Bronchial epithelial cell (primary cell): ENCODE measurements around the gene MMUT. TPM values are rescaled to one million over a fixed set of nuclear protein-coding genes. Genes with fewer than 3 reads are reported as not detected.
"Not testable (repeated sequence)": the region's sequence is repeated elsewhere in the genome, so short reads cannot be mapped to it uniquely, and the experiment has no call there.

Experiments used
- DNase-seq: peaks from one replicate; pipeline ENCODE4 v3.0.0-alpha.2; 2010; ENCODE audit warnings: low read depth
- FAIRE-seq: peaks from 2 replicates; lab custom pipeline; 2011; peaks lifted over from hg19 to GRCh38; lab: Jason Lieb, UNC
- H3K27me3 ChIP-seq: 2 replicates; pipeline ENCODE4 v1.5.1; 2011; ENCODE audit warnings: low read length; ENCODE audit not compliant: control insufficient read depth, insufficient read depth
- H3K36me3 ChIP-seq: 2 replicates; pipeline ENCODE4 v1.5.1; 2011; ENCODE audit warnings: low read length; ENCODE audit not compliant: control insufficient read depth, insufficient read depth
- H3K4me3 ChIP-seq: 2 replicates; pipeline ENCODE4 v1.5.1; 2011; ENCODE audit warnings: mild to moderate bottlenecking, low read depth, low read length, control low read depth
- CTCF ChIP-seq: IDR thresholded peaks from 2 replicates; pipeline ENCODE4 v1.5.1; 2011; ENCODE audit warnings: mild to moderate bottlenecking, moderate library complexity, low read length, control low read depth, inconsistent platforms; ENCODE audit not compliant: insufficient read depth, severe bottlenecking
- total RNA-seq: library from RNA; depleted of rRNA; stranded (reverse); fragments of >200 nt; gene quantifications from 2 replicates; pipeline ENCODE4 v1.2.1, GENCODE V29; 2014

The MMUT gene
- total RNA-seq, 1 donor from 2014 or later, result 19.7 TPM

GRCh38 chr6:49499126-49499525, 36.1 kb upstream of the MMUT start:
- TF ChIP-seq CTCF, result no peak
- Histone ChIP-seq H3K36me3 (no peaks in the 10 kb centered on the region), H3K4me3 (no peak overlapping the region), H3K27me3 (no peaks in the 10 kb centered on the region)
- DNase-seq, result no peak
- FAIRE-seq, result no peak

GRCh38 chr6:49497304-49497703, 34.3 kb upstream of the MMUT start:
- H3K4me3 ChIP-seq, result no peak overlapping the region
- no peak for DNase-seq
- no peak for TF ChIP-seq CTCF
- FAIRE-seq, result no peak
- H3K27me3 ChIP-seq, result no peaks in the 10 kb centered on the region
- no peaks in the 10 kb centered on the region for H3K36me3 ChIP-seq

GRCh38 chr6:49490633-49491032, 27.6 kb upstream of the MMUT start:
- Histone ChIP-seq H3K27me3 (no peaks in the 10 kb centered on the region), H3K4me3 (no peak overlapping the region), H3K36me3 (no peaks in the 10 kb centered on the region)
- FAIRE-seq, result no peak
- DNase-seq, result no peak
- no peak for TF ChIP-seq CTCF

GRCh38 chr6:49483380-49483779, 20.3 kb upstream of the MMUT start:
- H3K36me3 ChIP-seq, DNase-seq, H3K27me3 ChIP-seq, H3K4me3 ChIP-seq, FAIRE-seq: not testable (repeated sequence)

GRCh38 chr6:49481846-49482245, 18.8 kb upstream of the MMUT start:
- DNase-seq, H3K36me3 ChIP-seq, FAIRE-seq, H3K4me3 ChIP-seq, H3K27me3 ChIP-seq: not testable (repeated sequence)

- FAIRE-seq, result no peak
- DNase-seq, result no peak
- no peak overlapping the region for H3K4me3 ChIP-seq
- TF ChIP-seq CTCF, result no peak
- H3K27me3 ChIP-seq, result no peaks in the 10 kb centered on the region
- H3K36me3 ChIP-seq, result no peaks in the 10 kb centered on the region
Measured at GRCh38 chr6:49479308-49479970, 16.4 kb upstream of the MMUT start.

- H3K4me3 ChIP-seq, H3K36me3 ChIP-seq, H3K27me3 ChIP-seq, FAIRE-seq, DNase-seq: not testable (repeated sequence)
Measured at GRCh38 chr6:49476564-49476963, 13.5 kb upstream of the MMUT start.
